HepG2 (cell line): ENCODE measurements around the gene VPS37D. TPM values are rescaled to one million over a fixed set of nuclear protein-coding genes. Genes with fewer than 3 reads are reported as not detected.

ENCODE experiments used
- FOXP1 ChIP-seq, 2 experiments: fragments of 450-650 bp in 1 of 2; IDR thresholded peaks; 2 replicates each; pipeline ENCODE4 v1.6.1; 2017 to 2018; ENCODE audit warnings: antibody characterized with exemption in 1 of 2
- MAFF ChIP-seq: IDR thresholded peaks from 2 replicates; pipeline ENCODE4 v1.6.1; 2011; ENCODE audit warnings: low read depth, low read length, improper control_type of control experiment
- RARA ChIP-seq: IDR thresholded peaks from 2 replicates; pipeline ENCODE4 v1.6.1; 2016; ENCODE audit warnings: missing genetic modification reagents, missing compliant biosample characterization
- RXRA ChIP-seq: sonication (generic); formaldehyde crosslinking; IDR thresholded peaks from 2 replicates; pipeline ENCODE4 v1.5.1; 2020; ENCODE audit warnings: missing genetic modification reagents
- SOX5 ChIP-seq: IDR thresholded peaks from 2 replicates; pipeline ENCODE4 v1.6.1; 2016; ENCODE audit warnings: borderline replicate concordance
- TCF7 ChIP-seq: sonication (generic); IDR thresholded peaks from 2 replicates; pipeline ENCODE4 v1.6.1; 2016; ENCODE audit warnings: antibody characterized with exemption, low read depth
- ZNF788 ChIP-seq: sonication (generic); formaldehyde crosslinking; IDR thresholded peaks from 2 replicates; pipeline ENCODE4 v1.5.0; 2020; ENCODE audit warnings: mild to moderate bottlenecking, missing genetic modification reagents, borderline replicate concordance
- polyA plus RNA-seq, 8 experiments: library from polyadenylated mRNA; depleted of rRNA in 3 of 8; stranded (reverse) in 7 of 8; unstranded in 1 of 8; fragments of >200 nt; fragmentation: Illumina TruSeq in 4 of 8; extraction: Trizol in 4 of 8; gene quantifications; 2 replicates each; pipeline versions ENCODE4 v1.2.1 to v1.2.3, GENCODE V29; 2011 to 2016; ENCODE audit warnings: low read depth in 4 of 8, missing spikeins in 1 of 8, mixed read lengths in 1 of 8; ENCODE audit not compliant: insufficient read depth in 1 of 8
- total RNA-seq, 5 experiments: library from RNA; depleted of rRNA; stranded (reverse); fragments of >200 nt; fragmentation: Illumina TruSeq; extraction: Trizol; gene quantifications; 2 replicates each; pipeline ENCODE4 v1.2.3, GENCODE V29; 2016; ENCODE audit warnings: low read depth in 1 of 5
- TF ChIP-seq, protein P1 (sequence below), 2 experiments: sonication (generic) in 1 of 2; formaldehyde crosslinking in 1 of 2; IDR thresholded peaks; 2 replicates each; pipeline versions ENCODE4 v1.4.0 to v1.6.1; 2016 to 2020; ENCODE audit warnings: borderline replicate concordance in 1 of 2, low read depth in 1 of 2, mild to moderate bottlenecking in 1 of 2, missing genetic modification reagents in 1 of 2
- TF ChIP-seq, protein P2 (sequence below): sonication (generic); formaldehyde crosslinking; IDR thresholded peaks from 2 replicates; pipeline ENCODE4 v1.4.0; 2020; ENCODE audit warnings: missing genetic modification reagents, borderline replicate concordance
- TF ChIP-seq, protein P3 (sequence below): IDR thresholded peaks from 2 replicates; pipeline ENCODE4 v1.6.1; 2016; ENCODE audit warnings: missing genetic modification reagents, missing compliant biosample characterization
- TF ChIP-seq, protein P4 (sequence below): sonication (generic); formaldehyde crosslinking; IDR thresholded peaks from 2 replicates; pipeline ENCODE4 v1.5.0; 2020; ENCODE audit warnings: mild to moderate bottlenecking, missing genetic modification reagents, borderline replicate concordance
- TF ChIP-seq, protein P5 (sequence below): sonication (generic); formaldehyde crosslinking; IDR thresholded peaks from 2 replicates; pipeline ENCODE4 v1.5.0; 2020; ENCODE audit warnings: mild to moderate bottlenecking, missing genetic modification reagents, borderline replicate concordance

VPS37D gene
- total and polyA plus RNA-seq, 2 of the 13 experiments (the other 11 are each of a cell fraction or from before 2014, with no cell fraction given), result 3.8 to 6.3 TPM

DNA sequence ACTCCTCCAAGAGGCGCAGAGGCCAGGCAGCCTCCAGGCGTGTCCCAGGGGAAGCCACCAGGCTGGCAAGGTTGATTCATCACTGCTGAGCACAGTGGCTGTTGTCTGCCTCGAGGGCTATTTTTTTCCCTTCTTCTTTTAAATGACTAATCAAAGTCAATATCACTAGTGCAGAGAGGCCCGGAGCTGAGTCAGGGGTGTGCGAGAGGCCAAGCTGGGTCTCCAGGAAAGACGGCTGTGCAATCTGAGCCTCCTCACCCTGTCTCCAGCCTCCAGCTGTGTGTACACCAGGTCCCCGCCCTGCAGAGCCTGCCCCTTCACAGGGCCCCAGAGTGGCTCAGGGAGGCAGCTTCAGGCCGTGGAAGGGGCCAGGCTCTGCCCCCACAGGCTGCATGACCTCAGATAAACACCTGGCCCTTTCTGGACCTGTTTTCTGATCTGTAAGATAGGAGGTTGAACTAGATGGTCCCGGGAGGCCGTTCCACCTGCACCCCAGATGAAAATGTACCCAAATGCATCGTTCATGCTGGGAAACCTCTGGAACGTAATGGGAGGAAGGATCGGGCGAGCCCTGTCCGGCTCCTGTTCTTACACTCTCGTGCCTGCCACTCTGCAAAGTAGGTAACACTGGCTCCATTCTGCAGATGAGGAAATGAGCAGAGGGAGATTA, 48.2 kb downstream of the VPS37D start (continued):
- TF ChIP-seq, protein P1, sequence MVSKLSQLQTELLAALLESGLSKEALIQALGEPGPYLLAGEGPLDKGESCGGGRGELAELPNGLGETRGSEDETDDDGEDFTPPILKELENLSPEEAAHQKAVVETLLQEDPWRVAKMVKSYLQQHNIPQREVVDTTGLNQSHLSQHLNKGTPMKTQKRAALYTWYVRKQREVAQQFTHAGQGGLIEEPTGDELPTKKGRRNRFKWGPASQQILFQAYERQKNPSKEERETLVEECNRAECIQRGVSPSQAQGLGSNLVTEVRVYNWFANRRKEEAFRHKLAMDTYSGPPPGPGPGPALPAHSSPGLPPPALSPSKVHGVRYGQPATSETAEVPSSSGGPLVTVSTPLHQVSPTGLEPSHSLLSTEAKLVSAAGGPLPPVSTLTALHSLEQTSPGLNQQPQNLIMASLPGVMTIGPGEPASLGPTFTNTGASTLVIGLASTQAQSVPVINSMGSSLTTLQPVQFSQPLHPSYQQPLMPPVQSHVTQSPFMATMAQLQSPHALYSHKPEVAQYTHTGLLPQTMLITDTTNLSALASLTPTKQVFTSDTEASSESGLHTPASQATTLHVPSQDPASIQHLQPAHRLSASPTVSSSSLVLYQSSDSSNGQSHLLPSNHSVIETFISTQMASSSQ (IDR thresholded peaks at IDR 0.05; ENCODE audit: low read depth), result no peak
- TF ChIP-seq, protein P1 (CRISPR knock-in tag; IDR thresholded peaks at IDR 0.05; ENCODE audit: borderline replicate concordance), result peak; percentile 37; the same call in 1 of the 2 replicates
- TF ChIP-seq, protein P2, sequence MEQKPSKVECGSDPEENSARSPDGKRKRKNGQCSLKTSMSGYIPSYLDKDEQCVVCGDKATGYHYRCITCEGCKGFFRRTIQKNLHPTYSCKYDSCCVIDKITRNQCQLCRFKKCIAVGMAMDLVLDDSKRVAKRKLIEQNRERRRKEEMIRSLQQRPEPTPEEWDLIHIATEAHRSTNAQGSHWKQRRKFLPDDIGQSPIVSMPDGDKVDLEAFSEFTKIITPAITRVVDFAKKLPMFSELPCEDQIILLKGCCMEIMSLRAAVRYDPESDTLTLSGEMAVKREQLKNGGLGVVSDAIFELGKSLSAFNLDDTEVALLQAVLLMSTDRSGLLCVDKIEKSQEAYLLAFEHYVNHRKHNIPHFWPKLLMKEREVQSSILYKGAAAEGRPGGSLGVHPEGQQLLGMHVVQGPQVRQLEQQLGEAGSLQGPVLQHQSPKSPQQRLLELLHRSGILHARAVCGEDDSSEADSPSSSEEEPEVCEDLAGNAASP, result peak; percentile 79; the same call in 1 of the 2 replicates
- TF ChIP-seq, protein P3, sequence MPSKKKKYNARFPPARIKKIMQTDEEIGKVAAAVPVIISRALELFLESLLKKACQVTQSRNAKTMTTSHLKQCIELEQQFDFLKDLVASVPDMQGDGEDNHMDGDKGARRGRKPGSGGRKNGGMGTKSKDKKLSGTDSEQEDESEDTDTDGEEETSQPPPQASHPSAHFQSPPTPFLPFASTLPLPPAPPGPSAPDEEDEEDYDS, result 0 out of 2 replicates have a peak, but pooled peaks have one; percentile 17
- TF ChIP-seq ZNF788 (CRISPR knock-in tag) (peak; percentile 60; the same call in 1 of the 2 replicates), RARA (CRISPR knock-in tag) (peak; percentile 95), SOX5 (peak; percentile 60; the same call in 1 of the 2 replicates), TCF7 (0 out of 2 replicates have a peak, but pooled peaks have one; percentile 11), MAFF (peak; percentile 71), FOXP1 (IDR thresholded peaks at IDR 0.05) (no peak), FOXP1 (CRISPR knock-in tag; IDR thresholded peaks at IDR 0.05) (peak; percentile 83), RXRA (CRISPR knock-in tag) (peak; percentile 90)
- TF ChIP-seq, protein P4, sequence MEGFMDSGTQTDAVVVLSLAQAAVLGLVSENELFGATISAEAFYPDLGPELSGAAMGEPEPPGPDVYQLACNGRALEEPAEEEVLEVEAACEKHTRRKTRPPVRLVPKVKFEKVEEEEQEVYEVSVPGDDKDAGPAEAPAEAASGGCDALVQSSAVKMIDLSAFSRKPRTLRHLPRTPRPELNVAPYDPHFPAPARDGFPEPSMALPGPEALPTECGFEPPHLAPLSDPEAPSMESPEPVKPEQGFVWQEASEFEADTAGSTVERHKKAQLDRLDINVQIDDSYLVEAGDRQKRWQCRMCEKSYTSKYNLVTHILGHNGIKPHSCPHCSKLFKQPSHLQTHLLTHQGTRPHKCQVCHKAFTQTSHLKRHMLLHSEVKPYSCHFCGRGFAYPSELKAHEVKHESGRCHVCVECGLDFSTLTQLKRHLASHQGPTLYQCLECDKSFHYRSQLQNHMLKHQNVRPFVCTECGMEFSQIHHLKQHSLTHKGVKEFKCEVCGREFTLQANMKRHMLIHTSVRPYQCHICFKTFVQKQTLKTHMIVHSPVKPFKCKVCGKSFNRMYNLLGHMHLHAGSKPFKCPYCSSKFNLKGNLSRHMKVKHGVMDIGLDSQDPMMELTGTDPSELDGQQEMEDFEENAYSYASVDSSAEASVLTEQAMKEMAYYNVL (CRISPR knock-in tag), result peak; percentile 26; the same call in 1 of the 2 replicates
- TF ChIP-seq, protein P5, sequence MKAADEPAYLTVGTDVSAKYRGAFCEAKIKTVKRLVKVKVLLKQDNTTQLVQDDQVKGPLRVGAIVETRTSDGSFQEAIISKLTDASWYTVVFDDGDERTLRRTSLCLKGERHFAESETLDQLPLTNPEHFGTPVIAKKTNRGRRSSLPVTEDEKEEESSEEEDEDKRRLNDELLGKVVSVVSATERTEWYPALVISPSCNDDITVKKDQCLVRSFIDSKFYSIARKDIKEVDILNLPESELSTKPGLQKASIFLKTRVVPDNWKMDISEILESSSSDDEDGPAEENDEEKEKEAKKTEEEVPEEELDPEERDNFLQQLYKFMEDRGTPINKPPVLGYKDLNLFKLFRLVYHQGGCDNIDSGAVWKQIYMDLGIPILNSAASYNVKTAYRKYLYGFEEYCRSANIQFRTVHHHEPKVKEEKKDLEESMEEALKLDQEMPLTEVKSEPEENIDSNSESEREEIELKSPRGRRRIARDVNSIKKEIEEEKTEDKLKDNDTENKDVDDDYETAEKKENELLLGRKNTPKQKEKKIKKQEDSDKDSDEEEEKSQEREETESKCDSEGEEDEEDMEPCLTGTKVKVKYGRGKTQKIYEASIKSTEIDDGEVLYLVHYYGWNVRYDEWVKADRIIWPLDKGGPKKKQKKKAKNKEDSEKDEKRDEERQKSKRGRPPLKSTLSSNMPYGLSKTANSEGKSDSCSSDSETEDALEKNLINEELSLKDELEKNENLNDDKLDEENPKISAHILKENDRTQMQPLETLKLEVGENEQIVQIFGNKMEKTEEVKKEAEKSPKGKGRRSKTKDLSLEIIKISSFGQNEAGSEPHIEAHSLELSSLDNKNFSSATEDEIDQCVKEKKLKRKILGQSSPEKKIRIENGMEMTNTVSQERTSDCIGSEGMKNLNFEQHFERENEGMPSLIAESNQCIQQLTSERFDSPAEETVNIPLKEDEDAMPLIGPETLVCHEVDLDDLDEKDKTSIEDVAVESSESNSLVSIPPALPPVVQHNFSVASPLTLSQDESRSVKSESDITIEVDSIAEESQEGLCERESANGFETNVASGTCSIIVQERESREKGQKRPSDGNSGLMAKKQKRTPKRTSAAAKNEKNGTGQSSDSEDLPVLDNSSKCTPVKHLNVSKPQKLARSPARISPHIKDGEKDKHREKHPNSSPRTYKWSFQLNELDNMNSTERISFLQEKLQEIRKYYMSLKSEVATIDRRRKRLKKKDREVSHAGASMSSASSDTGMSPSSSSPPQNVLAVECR (CRISPR knock-in tag), result peak; percentile 75; the same call in 1 of the 2 replicates
